Hypothalamus (tissue), 51 donors: ENCODE measurements around the gene FAM72C.
"Not testable (repeated sequence)": the region's sequence is repeated elsewhere in the genome, so short reads cannot be mapped to it uniquely, and the experiment has no call there.

Experiments
- DNase-seq, 51 donors: peaks; one replicate each; lab custom pipeline; 2025; lab: John Stamatoyannopoulos, UW

FAM72C gene

GRCh38 chr1:143971924-143972700 is at the start of gene FAM72C:
Gene FAM72C, minus strand, starts transcription at chr1:143971986. Its CDS starts 845 bp downstream, at chr1:143971141.
- not testable (repeated sequence) for DNase-seq

- DNase-seq = not testable (repeated sequence)
These were observed 48.4 kb upstream of the FAM72C start for GRCh38 chr1:144020001-144020738.

GRCh38 chr1:144019101-144019500 is 47.3 kb upstream of the FAM72C start:
- DNase-seq = not testable (repeated sequence)

GRCh38 chr1:144015180-144015966 is 43.6 kb upstream of the FAM72C start:
- DNase-seq = not testable (repeated sequence)

- not testable (repeated sequence) for DNase-seq
These were observed 42.7 kb upstream of the FAM72C start for GRCh38 chr1:144014528-144014927.

- not testable (repeated sequence) for DNase-seq
These were observed 42.3 kb upstream of the FAM72C start for GRCh38 chr1:144014121-144014520.

GRCh38 chr1:144012168-144012733 is 40.5 kb upstream of the FAM72C start:
- DNase-seq = not testable (repeated sequence)

- not testable (repeated sequence) for DNase-seq
These were observed 37.6 kb upstream of the FAM72C start for GRCh38 chr1:144009410-144009809.

- not testable (repeated sequence) for DNase-seq
These were observed 32.5 kb upstream of the FAM72C start for GRCh38 chr1:144004259-144004658.

- DNase-seq = not testable (repeated sequence)
These were observed 31.7 kb upstream of the FAM72C start for GRCh38 chr1:144003306-144004029.

- not testable (repeated sequence) for DNase-seq
These were observed 30.5 kb upstream of the FAM72C start for GRCh38 chr1:144002141-144002881.

GRCh38 chr1:144001077-144001476 is 29.3 kb upstream of the FAM72C start:
- DNase-seq = not testable (repeated sequence)

GRCh38 chr1:143996020-143996419 is 24.2 kb upstream of the FAM72C start:
- DNase-seq = not testable (repeated sequence)

- not testable (repeated sequence) for DNase-seq
These were observed 21.6 kb upstream of the FAM72C start for GRCh38 chr1:143993301-143993907.

GRCh38 chr1:143990699-143991098 is 18.9 kb upstream of the FAM72C start:
- not testable (repeated sequence) for DNase-seq

- DNase-seq = not testable (repeated sequence)
These were observed 17.9 kb upstream of the FAM72C start for GRCh38 chr1:143989719-143990118.

GRCh38 chr1:143989427-143989712 is 17.6 kb upstream of the FAM72C start:
- DNase-seq = not testable (repeated sequence)

GRCh38 chr1:143988602-143989426 is 17.0 kb upstream of the FAM72C start:
- DNase-seq = not testable (repeated sequence)
